ENCODE data around the gene EXOC3L1. TPM values are rescaled to one million over a fixed set of nuclear protein-coding genes. Genes with fewer than 3 reads are reported as not detected.

EXOC3L1 gene
- total and polyA plus RNA-seq, 2 of the 13 experiments (the other 11 are each of a cell fraction or from before 2014, with no cell fraction given) = 0.12 TPM; not detected in 1

GRCh38 chr16:67216612-67217490 lies 26.9 kb upstream of the EXOC3L1 start (continued):
- TF ChIP-seq, protein P1, sequence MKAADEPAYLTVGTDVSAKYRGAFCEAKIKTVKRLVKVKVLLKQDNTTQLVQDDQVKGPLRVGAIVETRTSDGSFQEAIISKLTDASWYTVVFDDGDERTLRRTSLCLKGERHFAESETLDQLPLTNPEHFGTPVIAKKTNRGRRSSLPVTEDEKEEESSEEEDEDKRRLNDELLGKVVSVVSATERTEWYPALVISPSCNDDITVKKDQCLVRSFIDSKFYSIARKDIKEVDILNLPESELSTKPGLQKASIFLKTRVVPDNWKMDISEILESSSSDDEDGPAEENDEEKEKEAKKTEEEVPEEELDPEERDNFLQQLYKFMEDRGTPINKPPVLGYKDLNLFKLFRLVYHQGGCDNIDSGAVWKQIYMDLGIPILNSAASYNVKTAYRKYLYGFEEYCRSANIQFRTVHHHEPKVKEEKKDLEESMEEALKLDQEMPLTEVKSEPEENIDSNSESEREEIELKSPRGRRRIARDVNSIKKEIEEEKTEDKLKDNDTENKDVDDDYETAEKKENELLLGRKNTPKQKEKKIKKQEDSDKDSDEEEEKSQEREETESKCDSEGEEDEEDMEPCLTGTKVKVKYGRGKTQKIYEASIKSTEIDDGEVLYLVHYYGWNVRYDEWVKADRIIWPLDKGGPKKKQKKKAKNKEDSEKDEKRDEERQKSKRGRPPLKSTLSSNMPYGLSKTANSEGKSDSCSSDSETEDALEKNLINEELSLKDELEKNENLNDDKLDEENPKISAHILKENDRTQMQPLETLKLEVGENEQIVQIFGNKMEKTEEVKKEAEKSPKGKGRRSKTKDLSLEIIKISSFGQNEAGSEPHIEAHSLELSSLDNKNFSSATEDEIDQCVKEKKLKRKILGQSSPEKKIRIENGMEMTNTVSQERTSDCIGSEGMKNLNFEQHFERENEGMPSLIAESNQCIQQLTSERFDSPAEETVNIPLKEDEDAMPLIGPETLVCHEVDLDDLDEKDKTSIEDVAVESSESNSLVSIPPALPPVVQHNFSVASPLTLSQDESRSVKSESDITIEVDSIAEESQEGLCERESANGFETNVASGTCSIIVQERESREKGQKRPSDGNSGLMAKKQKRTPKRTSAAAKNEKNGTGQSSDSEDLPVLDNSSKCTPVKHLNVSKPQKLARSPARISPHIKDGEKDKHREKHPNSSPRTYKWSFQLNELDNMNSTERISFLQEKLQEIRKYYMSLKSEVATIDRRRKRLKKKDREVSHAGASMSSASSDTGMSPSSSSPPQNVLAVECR (CRISPR knock-in tag; IDR thresholded peaks at IDR 0.05; ENCODE audit: borderline replicate concordance) = no peak

DNA sequence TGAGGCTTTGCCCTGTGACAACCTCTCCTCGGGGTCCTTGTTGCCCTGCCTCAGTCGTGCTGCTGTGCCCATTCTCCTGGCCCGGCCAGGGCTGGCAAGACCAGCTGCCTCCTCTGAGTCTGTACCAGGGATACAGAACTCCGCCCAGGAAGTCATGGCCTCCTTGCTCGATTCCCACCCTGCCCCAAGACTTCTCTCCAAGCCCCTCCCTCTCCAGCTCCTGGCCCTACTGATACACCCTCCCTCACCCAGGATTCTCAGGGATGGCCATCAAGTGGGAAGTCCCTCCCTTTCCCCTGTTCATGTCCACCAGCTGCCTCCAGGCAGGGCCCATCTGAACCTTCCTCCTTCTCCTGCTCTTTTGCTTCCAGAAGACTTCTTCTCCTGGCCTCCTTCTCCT lies 25.8 kb upstream of the EXOC3L1 start:
- in situ Hi-C loops (cut with HindIII; ENCODE audit: extremely low pct_ligation_motif_present, low pct_unique_long_range_greater_than_20kb) (no loop called here), intact Hi-C loops (cut with micrococcal nuclease; ENCODE audit: unreplicated experiment) (no loop called here)
- Histone ChIP-seq H3K36me3 (replicated peaks in 1 of 2; ENCODE audit: control insufficient read depth in 1 of 2, insufficient read depth in 2 of 2, low read length in 2 of 2) (no peaks in the 10 kb centered on the region), H3K79me2 (ENCODE audit: insufficient read depth, low read length) (no peaks in the 10 kb centered on the region), H3K4me2 (ENCODE audit: low read depth, low read length) (no peak overlapping the region), H3K9me3 (ENCODE audit: low read length) (no peaks in the 10 kb centered on the region), H3K27ac (ENCODE audit: extremely low read length, insufficient read depth, low read length) (no peak overlapping the region), H2AFZ (ENCODE audit: low read length) (no peak overlapping the region), H3K9ac (ENCODE audit: insufficient read depth, low read depth, low read length) (no peak overlapping the region), H4K20me1 (ENCODE audit: insufficient read depth, low read length) (no peaks in the 10 kb centered on the region), H3K4me3 (replicated peaks in 1 of 3; ENCODE audit: insufficient read depth in 1 of 3, low read depth in 2 of 3, low read length in 3 of 3) (no peak overlapping the region), H3K27me3 (ENCODE audit: control insufficient read depth in 1 of 2, insufficient read depth in 2 of 2, low read length in 2 of 2) (peaks cover 0 to 2% of the 10 kb centered on the region in 2 experiments; a peak in 1 of 5 replicates), H3K4me1 (ENCODE audit: insufficient read depth, low read length) (peaks cover 24% of the 10 kb centered on the region)
- no peak for FAIRE-seq
- 28% methylated on average over 5 of the region's 5 CpGs for WGBS (ENCODE audit: low lambda C conversion rate)
- no peak for ATAC-seq
- BruUV-seq (replicated peaks) = no TSS peak
- DNase-seq (ENCODE audit: low spot score) = no peak
- CTCF ChIA-PET (ENCODE audit: low intra/inter-chr PET ratio, low total read pairs) = no interaction called here
- POLR2A ChIA-PET = interaction anchor here (1.7 kb wide), 1 partner anchor 11 kb away, joined by 6 read pairs; the partner anchor contains the start of gene TMEM208
- TF ChIP-seq FOXK1 (CRISPR knock-in tag; IDR thresholded peaks at IDR 0.05; ENCODE audit: borderline replicate concordance, low read depth) (no peak), SOX6 (IDR thresholded peaks at IDR 0.05) (no peak), SOX6 (CRISPR knock-in tag; IDR thresholded peaks at IDR 0.05) (no peak), MIER2 (CRISPR knock-in tag; IDR thresholded peaks at IDR 0.05) (no peak), ZSCAN20 (CRISPR knock-in tag; IDR thresholded peaks at IDR 0.05; ENCODE audit: borderline replicate concordance) (no peak), ZFP41 (CRISPR knock-in tag; IDR thresholded peaks at IDR 0.05; ENCODE audit: borderline replicate concordance) (no peak), ZNF687 (CRISPR knock-in tag; IDR thresholded peaks at IDR 0.05) (no peak)
- TF ChIP-seq, protein P2, sequence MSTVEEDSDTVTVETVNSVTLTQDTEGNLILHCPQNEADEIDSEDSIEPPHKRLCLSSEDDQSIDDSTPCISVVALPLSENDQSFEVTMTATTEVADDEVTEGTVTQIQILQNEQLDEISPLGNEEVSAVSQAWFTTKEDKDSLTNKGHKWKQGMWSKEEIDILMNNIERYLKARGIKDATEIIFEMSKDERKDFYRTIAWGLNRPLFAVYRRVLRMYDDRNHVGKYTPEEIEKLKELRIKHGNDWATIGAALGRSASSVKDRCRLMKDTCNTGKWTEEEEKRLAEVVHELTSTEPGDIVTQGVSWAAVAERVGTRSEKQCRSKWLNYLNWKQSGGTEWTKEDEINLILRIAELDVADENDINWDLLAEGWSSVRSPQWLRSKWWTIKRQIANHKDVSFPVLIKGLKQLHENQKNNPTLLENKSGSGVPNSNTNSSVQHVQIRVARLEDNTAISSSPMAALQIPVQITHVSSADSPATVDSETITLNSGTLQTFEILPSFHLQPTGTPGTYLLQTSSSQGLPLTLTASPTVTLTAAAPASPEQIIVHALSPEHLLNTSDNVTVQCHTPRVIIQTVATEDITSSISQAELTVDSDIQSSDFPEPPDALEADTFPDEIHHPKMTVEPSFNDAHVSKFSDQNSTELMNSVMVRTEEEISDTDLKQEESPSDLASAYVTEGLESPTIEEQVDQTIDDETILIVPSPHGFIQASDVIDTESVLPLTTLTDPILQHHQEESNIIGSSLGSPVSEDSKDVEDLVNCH (CRISPR knock-in tag; IDR thresholded peaks at IDR 0.05) = no peak
- TF ChIP-seq, protein P3, sequence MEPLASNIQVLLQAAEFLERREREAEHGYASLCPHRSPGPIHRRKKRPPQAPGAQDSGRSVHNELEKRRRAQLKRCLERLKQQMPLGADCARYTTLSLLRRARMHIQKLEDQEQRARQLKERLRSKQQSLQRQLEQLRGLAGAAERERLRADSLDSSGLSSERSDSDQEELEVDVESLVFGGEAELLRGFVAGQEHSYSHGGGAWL (CRISPR knock-in tag; IDR thresholded peaks at IDR 0.05) = no peak

Measured in HepG2 (cell line).